ENCODE measurements around the gene SF1. TPM values are rescaled to one million over a fixed set of nuclear protein-coding genes. Genes with fewer than 3 reads are reported as not detected.
A peak's percentile ranks its signal among the peaks of the same experiment; 100 is the strongest.

Gene SF1
- polyA plus RNA-seq, 1 of the 3 experiments (the other 2 are of a cell fraction), result 66.3 TPM

DNA sequence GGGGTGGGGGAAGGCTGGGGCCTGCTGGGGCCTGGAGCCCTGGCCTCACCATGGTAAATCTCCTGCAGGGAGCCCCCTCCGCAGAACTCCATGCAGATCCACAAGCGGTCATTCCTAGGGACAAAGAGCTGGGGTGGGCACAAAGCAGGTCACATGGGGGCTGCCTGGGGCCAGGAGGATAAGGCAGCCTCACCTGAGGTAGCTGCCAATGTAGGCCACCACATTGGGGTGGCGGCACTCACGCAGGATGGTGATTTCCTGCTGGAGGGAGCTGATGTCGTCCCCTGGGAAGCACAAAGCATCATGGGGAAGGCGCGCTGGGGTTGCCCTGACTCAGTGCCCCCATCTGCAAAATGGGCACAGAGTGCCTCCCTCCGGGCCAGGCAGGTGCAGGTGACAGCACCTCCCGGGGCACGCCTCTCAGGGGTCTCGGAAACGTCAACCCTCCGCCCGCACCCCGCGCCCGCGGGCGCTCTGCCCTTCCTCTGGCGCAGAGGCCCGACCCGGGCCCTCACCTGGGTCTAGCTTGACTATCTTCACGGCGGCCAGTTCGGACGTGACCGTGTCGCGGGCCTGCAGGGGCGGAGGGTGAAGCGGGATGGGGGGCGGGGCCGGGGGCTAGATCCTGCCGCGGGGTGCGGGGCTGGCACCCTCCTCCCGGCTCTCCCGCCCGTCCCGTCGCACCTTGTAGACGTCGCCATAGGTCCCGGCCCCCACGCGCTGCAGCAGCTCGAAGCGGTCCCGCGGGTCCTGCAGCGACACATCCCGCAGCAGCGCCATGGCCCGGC, 24.2 kb upstream of the SF1 start:
- Histone ChIP-seq H3K4me2 (peak overlapping the region; percentile 89), H4K20me1 (ENCODE audit: insufficient read depth) (no peaks in the 10 kb centered on the region), H3K9me2 (no peaks in the 10 kb centered on the region), H3K79me2 (ENCODE audit: insufficient read depth) (no peaks in the 10 kb centered on the region), H3K27me3 (ENCODE audit: insufficient read depth) (no peaks in the 10 kb centered on the region), H3K36me3 (replicated peaks in 1 of 2; ENCODE audit: control insufficient read depth in 1 of 2, insufficient read depth in 2 of 2, low read length in 1 of 2) (peaks cover 0 to 34% of the 10 kb centered on the region in 2 experiments), H3K27ac (ENCODE audit: low read depth in 2 of 2, low read length in 1 of 2) (peak overlapping the region in 1 of 2 experiments; percentile 62; a peak in 1 of 4 replicates), H3K4me3 (ENCODE audit: low read depth in 2 of 2, low read length in 1 of 2) (peak overlapping the region; percentile 68 to 69), H2AFZ (ENCODE audit: low read depth) (peak overlapping the region; percentile 72; the same call in 1 of the 2 replicates), H3F3A (replicated peaks; ENCODE audit: insufficient read depth) (peaks cover 3% of the 10 kb centered on the region), H3K4me1 (ENCODE audit: control insufficient read depth in 1 of 2, insufficient read depth in 2 of 2, low read depth in 1 of 2, low read length in 1 of 2) (peaks cover 7 to 18% of the 10 kb centered on the region in 2 experiments; a peak in 2 of 4 replicates), H3K9me3 (no peaks in the 10 kb centered on the region), H3K9ac (peak overlapping the region; percentile 43)
- WGBS (ENCODE audit: low lambda C conversion rate), result 9% methylated on average over 17 of the region's 54 CpGs
- DNase-seq, result peak; percentile 61
- ChIA-PET CTCF (interaction anchor here (0.8 to 3.3 kb wide), 6 partner anchors 10 to 297 kb away, joined by 3 to 20 read pairs (median 4); partner anchors contain the start of gene CDC42BPG), POLR2A (interaction anchor here (0.9 kb wide), 1 partner anchor 332 kb away, joined by 3 read pairs; no protein-coding TSS in a partner anchor)
- TF ChIP-seq RCOR1 (IDR thresholded peaks at IDR 0.05; ENCODE audit: low read length) (0 out of 2 replicates have a peak, but pooled peaks have one; percentile 7), SMC3 (IDR thresholded peaks at IDR 0.05; ENCODE audit: low read depth, low read length) (no peak), SIN3A (IDR thresholded peaks at IDR 0.05; ENCODE audit: borderline replicate concordance, low read depth, low read length) (no peak), FOSL2 (IDR thresholded peaks at IDR 0.05; ENCODE audit: borderline replicate concordance, low read depth) (no peak)

DNA sequence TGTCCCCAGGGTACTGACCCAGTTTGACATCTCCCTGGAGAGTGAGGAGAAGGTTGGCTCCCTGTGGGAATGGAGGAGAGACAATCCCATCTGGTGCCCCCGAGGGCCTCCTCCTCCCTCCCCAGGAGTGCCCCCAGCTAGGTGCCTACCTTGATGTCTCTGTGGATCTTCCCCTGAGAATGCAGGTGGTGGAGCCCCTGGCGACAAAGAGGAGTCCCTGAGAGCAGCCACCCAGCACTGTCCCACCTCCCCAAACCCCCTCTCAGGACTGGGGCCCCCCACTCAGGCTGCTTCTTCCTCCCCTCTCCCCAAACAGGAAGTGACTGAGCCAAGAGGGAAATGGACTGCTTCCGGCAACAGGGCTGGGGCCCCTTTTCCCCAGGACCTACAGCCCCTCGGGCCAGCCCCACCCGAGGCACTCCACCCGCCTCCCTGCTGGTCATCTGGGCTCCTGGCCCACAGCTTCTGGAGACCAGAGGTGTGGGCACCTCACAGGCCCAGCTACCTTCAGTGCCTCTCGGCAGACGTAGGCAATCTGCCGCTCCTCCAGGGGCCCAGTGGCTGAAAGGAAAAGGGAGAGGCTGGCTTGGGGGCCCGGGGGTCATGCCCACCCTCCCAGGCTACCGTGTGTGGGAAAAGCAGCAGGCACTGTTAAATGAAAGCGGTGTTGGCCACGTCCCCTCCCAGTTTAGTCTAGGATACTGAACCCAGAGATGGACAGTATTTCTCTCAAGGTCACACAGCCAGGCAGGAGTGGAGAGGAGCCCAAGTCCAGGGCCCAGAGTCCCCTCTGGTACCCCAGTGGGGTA, 23.4 kb upstream of the SF1 start:
- ChIA-PET POLR2A (interaction anchor here (0.9 kb wide), 1 partner anchor 333 kb away, joined by 3 read pairs; no protein-coding TSS in a partner anchor), CTCF (interaction anchor here (1.0 to 3.3 kb wide), 3 partner anchors 15 to 298 kb away, joined by 3 to 20 read pairs (median 4); no protein-coding TSS in a partner anchor)
- H3K9me3 ChIP-seq, result no peaks in the 10 kb centered on the region
- peak overlapping the region; percentile 43; the same call in 1 of the 2 replicates for H3K9ac ChIP-seq
- H3K9me2 ChIP-seq, result no peaks in the 10 kb centered on the region
- peak overlapping the region; percentile 89 for H3K4me2 ChIP-seq
- DNase-seq, result peak; percentile 17
- H4K20me1 ChIP-seq (ENCODE audit: insufficient read depth), result no peaks in the 10 kb centered on the region
- no peak overlapping the region; a peak in 1 of 4 replicates for H3K27ac ChIP-seq (ENCODE audit: low read depth in 2 of 2, low read length in 1 of 2)
- no peaks in the 10 kb centered on the region for H3K79me2 ChIP-seq (ENCODE audit: insufficient read depth)
- peak overlapping the region; percentile 68 to 69; a peak in 3 of 4 replicates for H3K4me3 ChIP-seq (ENCODE audit: low read depth in 2 of 2, low read length in 1 of 2)
- H3K36me3 ChIP-seq (replicated peaks in 1 of 2; ENCODE audit: control insufficient read depth in 1 of 2, insufficient read depth in 2 of 2, low read length in 1 of 2), result peaks cover 0 to 31% of the 10 kb centered on the region in 2 experiments
- peaks cover 7 to 18% of the 10 kb centered on the region in 2 experiments; a peak in 2 of 4 replicates for H3K4me1 ChIP-seq (ENCODE audit: control insufficient read depth in 1 of 2, insufficient read depth in 2 of 2, low read depth in 1 of 2, low read length in 1 of 2)
- peaks cover 3% of the 10 kb centered on the region for H3F3A ChIP-seq (replicated peaks; ENCODE audit: insufficient read depth)
- 100% methylated on average over 3 of the region's 13 CpGs for WGBS (ENCODE audit: low lambda C conversion rate)
- no peaks in the 10 kb centered on the region for H3K27me3 ChIP-seq (ENCODE audit: insufficient read depth)
- H2AFZ ChIP-seq (ENCODE audit: low read depth), result no peak overlapping the region
- TF ChIP-seq SIN3A (IDR thresholded peaks at IDR 0.05; ENCODE audit: borderline replicate concordance, low read depth, low read length), result no peak
- no peak for TF ChIP-seq MXI1 (IDR thresholded peaks at IDR 0.05; ENCODE audit: low read depth, low read length)
- TF ChIP-seq POLR2AphosphoS5 (IDR thresholded peaks at IDR 0.05; ENCODE audit: low read depth, low read length), result no peak
- TF ChIP-seq, protein P1, sequence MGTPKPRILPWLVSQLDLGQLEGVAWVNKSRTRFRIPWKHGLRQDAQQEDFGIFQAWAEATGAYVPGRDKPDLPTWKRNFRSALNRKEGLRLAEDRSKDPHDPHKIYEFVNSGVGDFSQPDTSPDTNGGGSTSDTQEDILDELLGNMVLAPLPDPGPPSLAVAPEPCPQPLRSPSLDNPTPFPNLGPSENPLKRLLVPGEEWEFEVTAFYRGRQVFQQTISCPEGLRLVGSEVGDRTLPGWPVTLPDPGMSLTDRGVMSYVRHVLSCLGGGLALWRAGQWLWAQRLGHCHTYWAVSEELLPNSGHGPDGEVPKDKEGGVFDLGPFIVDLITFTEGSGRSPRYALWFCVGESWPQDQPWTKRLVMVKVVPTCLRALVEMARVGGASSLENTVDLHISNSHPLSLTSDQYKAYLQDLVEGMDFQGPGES (IDR thresholded peaks at IDR 0.05; ENCODE audit: low read depth, low read length), result no peak
- TF ChIP-seq MEF2A (IDR thresholded peaks at IDR 0.05; ENCODE audit: borderline replicate concordance, low read depth), result no peak
- no peak for TF ChIP-seq NFIC (IDR thresholded peaks at IDR 0.05; ENCODE audit: borderline replicate concordance)
- TF ChIP-seq, protein P2, sequence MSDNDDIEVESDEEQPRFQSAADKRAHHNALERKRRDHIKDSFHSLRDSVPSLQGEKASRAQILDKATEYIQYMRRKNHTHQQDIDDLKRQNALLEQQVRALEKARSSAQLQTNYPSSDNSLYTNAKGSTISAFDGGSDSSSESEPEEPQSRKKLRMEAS (IDR thresholded peaks at IDR 0.05; ENCODE audit: low read depth), result no peak
- TF ChIP-seq TCF12 (IDR thresholded peaks at IDR 0.05), result no peak
- no peak for TF ChIP-seq CHD2 (IDR thresholded peaks at IDR 0.05; ENCODE audit: low read length, partially characterized antibody)
- no peak for TF ChIP-seq RXRA (IDR thresholded peaks at IDR 0.05; ENCODE audit: borderline replicate concordance, low read depth)
- TF ChIP-seq, protein P3, sequence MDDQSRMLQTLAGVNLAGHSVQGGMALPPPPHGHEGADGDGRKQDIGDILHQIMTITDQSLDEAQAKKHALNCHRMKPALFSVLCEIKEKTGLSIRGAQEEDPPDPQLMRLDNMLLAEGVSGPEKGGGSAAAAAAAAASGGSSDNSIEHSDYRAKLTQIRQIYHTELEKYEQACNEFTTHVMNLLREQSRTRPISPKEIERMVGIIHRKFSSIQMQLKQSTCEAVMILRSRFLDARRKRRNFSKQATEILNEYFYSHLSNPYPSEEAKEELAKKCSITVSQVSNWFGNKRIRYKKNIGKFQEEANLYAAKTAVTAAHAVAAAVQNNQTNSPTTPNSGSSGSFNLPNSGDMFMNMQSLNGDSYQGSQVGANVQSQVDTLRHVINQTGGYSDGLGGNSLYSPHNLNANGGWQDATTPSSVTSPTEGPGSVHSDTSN (IDR thresholded peaks at IDR 0.05), result no peak
- no peak for TF ChIP-seq RAD21 (IDR thresholded peaks at IDR 0.05; ENCODE audit: low read length)
- TF ChIP-seq EZH2phosphoT487 (IDR thresholded peaks at IDR 0.05; ENCODE audit: borderline replicate concordance, low read depth), result no peak

Data from SK-N-SH (cell line).